GM10266 (cell line): ENCODE data around the gene APBB2.

Experiments
- DNase-seq: peaks from one replicate; pipeline ENCODE4 v3.0.0; 2012; ENCODE audit errors: extremely low spot score
- TF ChIP-seq, protein P1 (sequence below): IDR thresholded peaks from 2 replicates; pipeline ENCODE4 v1.5.1; 2012; ENCODE audit warnings: mild to moderate bottlenecking, low read depth; ENCODE audit not compliant: control insufficient read depth, insufficient read depth; ENCODE audit errors: missing control alignments

APBB2 gene

DNA sequence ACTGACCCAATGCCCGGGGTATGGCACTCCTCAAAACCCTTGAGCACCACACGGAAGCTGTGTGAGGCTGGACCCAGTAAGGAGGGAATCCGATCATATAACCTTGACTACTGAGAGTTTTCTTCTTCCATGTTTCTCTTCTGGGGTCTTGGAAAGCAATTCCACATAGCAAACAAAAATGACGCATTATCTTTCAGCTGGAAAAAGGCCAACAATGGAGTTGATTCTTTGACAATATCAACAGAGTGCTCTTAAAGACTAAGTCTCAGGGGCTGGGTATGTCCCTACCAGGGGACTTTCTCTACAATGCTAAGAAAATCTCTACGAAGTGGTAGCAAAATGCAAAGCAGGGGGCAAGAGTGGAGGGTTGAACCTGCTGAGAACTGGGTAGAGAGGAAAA is 276.0 kb downstream of the APBB2 start:
- DNase-seq, result no peak
- TF ChIP-seq, protein P1, sequence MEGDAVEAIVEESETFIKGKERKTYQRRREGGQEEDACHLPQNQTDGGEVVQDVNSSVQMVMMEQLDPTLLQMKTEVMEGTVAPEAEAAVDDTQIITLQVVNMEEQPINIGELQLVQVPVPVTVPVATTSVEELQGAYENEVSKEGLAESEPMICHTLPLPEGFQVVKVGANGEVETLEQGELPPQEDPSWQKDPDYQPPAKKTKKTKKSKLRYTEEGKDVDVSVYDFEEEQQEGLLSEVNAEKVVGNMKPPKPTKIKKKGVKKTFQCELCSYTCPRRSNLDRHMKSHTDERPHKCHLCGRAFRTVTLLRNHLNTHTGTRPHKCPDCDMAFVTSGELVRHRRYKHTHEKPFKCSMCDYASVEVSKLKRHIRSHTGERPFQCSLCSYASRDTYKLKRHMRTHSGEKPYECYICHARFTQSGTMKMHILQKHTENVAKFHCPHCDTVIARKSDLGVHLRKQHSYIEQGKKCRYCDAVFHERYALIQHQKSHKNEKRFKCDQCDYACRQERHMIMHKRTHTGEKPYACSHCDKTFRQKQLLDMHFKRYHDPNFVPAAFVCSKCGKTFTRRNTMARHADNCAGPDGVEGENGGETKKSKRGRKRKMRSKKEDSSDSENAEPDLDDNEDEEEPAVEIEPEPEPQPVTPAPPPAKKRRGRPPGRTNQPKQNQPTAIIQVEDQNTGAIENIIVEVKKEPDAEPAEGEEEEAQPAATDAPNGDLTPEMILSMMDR, result no peak

DNA sequence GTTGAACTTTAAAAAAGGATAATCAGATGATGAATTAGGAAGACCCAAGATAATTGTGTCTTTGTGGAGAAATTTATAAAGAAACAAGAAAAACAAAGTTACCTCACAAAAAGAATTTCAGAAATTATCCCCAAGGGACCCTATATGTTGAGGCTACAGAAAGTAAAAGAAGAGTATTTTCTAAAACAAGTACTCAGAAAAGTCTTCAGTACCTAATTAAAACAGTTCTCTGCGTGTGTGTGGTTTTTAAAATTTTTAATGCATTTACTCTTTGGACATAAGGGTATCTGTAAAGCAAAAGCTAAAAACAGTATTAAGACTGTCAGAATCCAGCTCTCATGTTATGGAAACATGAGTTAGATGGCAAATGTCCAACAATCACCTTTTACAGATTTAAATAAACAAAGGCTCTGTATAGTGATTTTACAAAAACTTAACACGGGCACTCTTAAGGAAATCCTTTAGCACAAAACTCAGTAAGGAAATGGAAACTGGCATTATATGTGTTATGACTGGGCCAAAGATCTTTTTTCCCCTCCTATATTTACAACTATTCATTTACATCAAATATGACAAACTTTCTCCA is 277.1 kb downstream of the APBB2 start:
- TF ChIP-seq, protein P1, result no peak
- DNase-seq, result no peak

DNA sequence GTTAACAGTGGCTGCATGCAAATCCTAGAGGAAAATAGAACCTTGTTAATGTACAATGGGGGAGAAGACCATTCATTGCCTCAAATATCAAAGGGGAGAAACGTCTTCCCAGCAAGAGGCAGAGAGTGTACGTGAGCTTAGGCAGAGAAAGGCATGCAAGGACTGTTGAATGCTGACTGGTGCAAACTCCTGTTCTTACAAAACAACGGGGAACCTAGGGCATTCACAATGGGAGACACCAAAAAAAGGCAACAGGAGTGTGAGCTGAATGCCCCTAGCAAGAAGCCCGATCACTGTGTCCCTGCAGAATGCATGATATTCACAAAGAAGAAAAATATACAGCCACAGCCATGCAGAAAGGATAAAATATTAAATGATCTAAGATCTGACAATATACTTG is 279.7 kb downstream of the APBB2 start:
- no peak for DNase-seq
- TF ChIP-seq, protein P1, result no peak

DNA sequence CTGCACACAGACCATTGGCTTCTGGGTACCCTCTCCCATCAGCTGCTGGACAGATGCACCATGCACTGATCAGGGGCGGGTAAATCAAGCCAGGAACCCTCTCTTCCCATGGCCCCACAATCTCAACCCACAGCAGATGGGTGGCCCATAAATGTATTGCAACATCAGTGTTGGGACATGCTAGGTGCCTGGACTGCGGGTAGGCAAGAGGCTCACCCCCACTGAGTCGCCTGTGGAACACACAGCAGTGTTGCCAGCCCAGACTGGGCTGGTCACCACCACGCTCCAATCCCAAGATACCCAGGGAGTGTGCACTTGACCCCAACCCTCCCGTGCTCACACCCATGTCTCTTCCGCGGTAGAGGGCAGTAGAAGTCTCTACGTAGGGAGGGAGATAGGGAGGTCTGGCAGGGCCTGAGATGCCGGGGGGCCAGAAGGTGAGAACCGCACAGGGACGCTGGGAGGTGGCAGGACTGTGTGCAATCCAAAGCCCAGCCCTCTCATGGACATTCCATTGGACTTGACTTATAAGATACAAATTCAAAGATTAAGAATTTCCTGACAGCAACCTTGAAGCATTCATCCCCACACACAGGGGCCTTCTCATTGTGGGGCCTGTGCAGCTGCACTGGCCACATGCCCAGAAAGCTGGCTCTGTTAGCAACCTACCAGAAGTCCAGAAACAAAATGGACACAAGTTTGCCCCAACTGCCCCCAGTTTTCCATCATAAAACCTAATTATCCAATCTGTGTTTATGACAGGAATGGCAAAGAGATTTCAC is 280.9 kb downstream of the APBB2 start:
- TF ChIP-seq, protein P1, result no peak
- DNase-seq, result no peak

DNA sequence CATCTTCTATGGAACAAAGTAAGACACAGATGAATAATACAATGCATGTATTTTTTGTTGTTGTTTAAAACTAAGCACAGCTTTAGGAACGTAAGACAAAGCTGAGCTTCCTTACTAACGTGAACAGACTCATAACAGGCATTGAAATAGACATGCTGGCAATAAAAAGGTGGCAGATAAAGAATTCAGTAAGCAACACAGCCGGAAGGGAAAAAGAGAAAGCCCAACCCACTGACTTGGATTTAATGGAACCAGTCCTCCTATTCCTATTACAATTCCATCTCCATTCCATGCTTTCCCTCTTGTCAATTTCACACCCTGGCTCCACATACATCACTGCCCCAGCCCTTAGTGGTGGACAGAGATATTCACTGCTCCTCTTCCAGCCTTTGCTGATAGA is 282.5 kb downstream of the APBB2 start:
- TF ChIP-seq, protein P1, result no peak
- DNase-seq, result no peak

DNA sequence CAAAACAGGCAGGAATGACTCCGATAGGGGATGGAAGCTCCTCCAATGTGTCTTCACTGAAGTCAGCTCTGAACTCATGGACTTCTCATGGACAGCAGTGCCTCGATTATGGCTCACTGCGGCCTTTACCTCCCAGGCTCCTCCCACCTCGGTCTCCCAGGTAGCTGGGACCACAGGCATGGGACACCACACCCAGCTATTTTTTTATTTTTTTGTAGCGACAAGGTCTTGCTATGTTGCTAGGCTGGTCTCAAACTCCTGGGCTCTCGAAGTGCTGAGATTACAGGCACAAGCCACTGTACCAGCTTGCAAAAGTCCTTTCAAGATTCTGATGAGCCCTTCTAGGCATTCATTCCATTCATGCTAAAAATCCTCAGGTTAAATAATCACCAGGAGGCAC is 283.1 kb downstream of the APBB2 start:
- TF ChIP-seq, protein P1, result no peak
- no peak for DNase-seq

DNA sequence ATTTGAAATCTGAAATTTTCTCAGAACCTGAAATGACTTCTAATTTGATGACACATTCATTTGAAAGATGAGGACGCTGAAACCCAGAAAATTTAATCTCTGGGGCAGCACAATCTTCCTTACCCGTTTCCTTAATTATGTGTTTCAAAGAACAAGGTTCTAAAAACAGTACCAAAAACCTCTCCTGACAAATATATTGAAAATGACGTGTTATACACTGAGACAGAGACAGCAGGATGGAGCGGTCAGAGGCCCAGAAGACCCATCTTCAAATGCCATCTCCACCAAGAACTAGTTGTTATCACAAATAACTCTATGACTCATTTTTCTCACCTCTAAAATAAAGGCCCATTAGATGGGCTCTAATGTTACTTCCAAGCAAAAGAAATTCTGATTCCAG is 287.3 kb downstream of the APBB2 start:
- no peak for DNase-seq
- TF ChIP-seq, protein P1, result no peak
